ENCODE data around the gene DIAPH3. TPM values are rescaled to one million over a fixed set of nuclear protein-coding genes. Genes with fewer than 3 reads are reported as not detected.

The DIAPH3 gene
- total and polyA plus RNA-seq, 2 of the 8 experiments (the other 6 are each of a cell fraction or from before 2014, with no cell fraction given): 8.0 to 30.8 TPM

DNA sequence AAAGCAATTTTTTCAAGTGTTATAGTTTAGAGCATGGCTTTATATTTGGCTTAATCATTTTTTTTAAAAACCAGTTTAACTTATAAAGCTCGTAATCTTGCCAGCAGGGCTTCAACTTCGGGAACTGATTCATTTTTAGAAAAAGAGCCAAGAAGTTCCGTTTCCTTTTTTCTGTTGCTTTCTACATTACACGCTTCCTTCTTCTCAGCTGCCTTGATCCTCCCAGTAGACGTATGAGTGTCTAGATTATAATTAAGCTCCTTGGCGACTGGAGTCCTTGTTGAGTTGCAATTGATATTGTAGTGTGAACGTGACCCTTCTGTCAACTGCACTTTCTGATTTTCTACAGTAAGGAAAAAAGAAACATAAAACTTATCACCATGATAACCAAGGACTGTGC lies 497.2 kb downstream of the DIAPH3 start (continued):
- TF ChIP-seq, protein P1, sequence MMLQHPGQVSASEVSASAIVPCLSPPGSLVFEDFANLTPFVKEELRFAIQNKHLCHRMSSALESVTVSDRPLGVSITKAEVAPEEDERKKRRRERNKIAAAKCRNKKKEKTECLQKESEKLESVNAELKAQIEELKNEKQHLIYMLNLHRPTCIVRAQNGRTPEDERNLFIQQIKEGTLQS (IDR thresholded peaks at IDR 0.05; ENCODE audit: insufficient read depth, low read depth, low read length): no peak
- TF ChIP-seq HDAC6 (IDR thresholded peaks at IDR 0.05; ENCODE audit: low read depth, low read length) (no peak), POU5F1 (IDR thresholded peaks at IDR 0.05; ENCODE audit: low read depth, low read length) (no peak), CEBPB (IDR thresholded peaks at IDR 0.05; ENCODE audit: low read depth, low read length) (no peak), SAP30 (IDR thresholded peaks at IDR 0.05; ENCODE audit: insufficient read depth, insufficient replicate concordance, low read length) (no peak)

All from H1 (cell line).